Neural progenitor cell (in vitro differentiated cells): ENCODE data around the gene MSL1. TPM values are rescaled to one million over a fixed set of nuclear protein-coding genes. Genes with fewer than 3 reads are reported as not detected.
A peak's percentile ranks its signal among the peaks of the same experiment; 100 is the strongest.

Source experiments
- DNase-seq: peaks from one replicate; pipeline ENCODE4 v3.0.0-alpha.2; 2016; ENCODE audit warnings: low spot score
- H2AFZ ChIP-seq: fragments of 200-600 bp; sonication (generic); replicated peaks from 2 replicates; pipeline ENCODE4 v1.6.1; 2016; ENCODE audit warnings: antibody characterized with exemption
- H3F3A ChIP-seq: fragments of 200-600 bp; sonication (generic); 2 replicates; pipeline ENCODE4 v1.6.1; 2016; ENCODE audit warnings: antibody characterized with exemption, low read depth
- H3K27ac ChIP-seq: fragments of 200-600 bp; sonication (generic); 2 replicates; pipeline ENCODE4 v1.5.1; 2016; ENCODE audit warnings: mild to moderate bottlenecking
- H3K27me3 ChIP-seq: fragments of 200-600 bp; sonication (generic); 2 replicates; pipeline ENCODE4 v1.6.1; 2016; ENCODE audit warnings: mild to moderate bottlenecking, moderate library complexity
- H3K36me3 ChIP-seq: fragments of 200-600 bp; sonication (generic); 2 replicates; pipeline ENCODE4 v1.5.1; 2016
- H3K4me1 ChIP-seq: fragments of 200-600 bp; sonication (generic); 2 replicates; pipeline ENCODE4 v1.6.1; 2016; ENCODE audit warnings: mixed run types
- H3K4me2 ChIP-seq: fragments of 200-600 bp; sonication (generic); 2 replicates; pipeline ENCODE4 v1.6.1; 2016
- H3K4me3 ChIP-seq: fragments of 200-600 bp; sonication (generic); 2 replicates; pipeline ENCODE4 v1.5.1; 2016
- H3K79me2 ChIP-seq: fragments of 200-600 bp; sonication (generic); 2 replicates; pipeline ENCODE4 v1.6.1; 2016; ENCODE audit warnings: low read depth
- H3K9ac ChIP-seq: fragments of 200-600 bp; sonication (generic); 2 replicates; pipeline ENCODE4 v1.6.1; 2016
- H3K9me3 ChIP-seq: fragments of 200-600 bp; sonication (generic); 2 replicates; pipeline ENCODE4 v1.5.1; 2016; ENCODE audit warnings: low read depth
- H4K20me1 ChIP-seq: fragments of 200-600 bp; sonication (generic); 2 replicates; pipeline ENCODE4 v1.6.1; 2016; ENCODE audit warnings: low read depth
- H3K27ac Mint-ChIP-seq: 3 replicates; pipeline ENCODE4 v1.8.0; 2021; ENCODE audit warnings: mixed read lengths
- H3K27me3 Mint-ChIP-seq: 2 replicates; pipeline ENCODE4 v1.8.0; 2022; ENCODE audit warnings: low read depth, mild to moderate bottlenecking, inconsistent platforms, moderate library complexity, mixed read lengths; ENCODE audit not compliant: insufficient read depth
- H3K36me3 Mint-ChIP-seq: 3 replicates; pipeline ENCODE4 v1.8.0; 2021; ENCODE audit warnings: mixed read lengths
- H3K4me1 Mint-ChIP-seq: 3 replicates; pipeline ENCODE4 v1.8.0; 2021; ENCODE audit warnings: mixed read lengths
- H3K4me3 Mint-ChIP-seq: 3 replicates; pipeline ENCODE4 v1.8.0; 2021; ENCODE audit warnings: mild to moderate bottlenecking, moderate library complexity, mixed read lengths
- H3K9me3 Mint-ChIP-seq: 3 replicates; pipeline ENCODE4 v1.8.0; 2020; ENCODE audit warnings: mixed read lengths
- CTCF ChIP-seq: fragments of 200-600 bp; sonication (generic); IDR thresholded peaks from 2 replicates; pipeline ENCODE4 v1.5.1; 2017; ENCODE audit warnings: antibody characterized with exemption, mild to moderate bottlenecking
- EZH2 ChIP-seq: fragments of 200-600 bp; sonication (generic); IDR thresholded peaks from 2 replicates; pipeline ENCODE4 v1.6.1; 2017; ENCODE audit warnings: antibody characterized with exemption, mild to moderate bottlenecking, moderate library complexity
- EZH2phosphoT487 ChIP-seq: fragments of 200-600 bp; sonication (generic); IDR thresholded peaks from 2 replicates; pipeline ENCODE4 v1.6.1; 2017; ENCODE audit warnings: antibody characterized with exemption
- total RNA-seq: library from RNA; depleted of rRNA; stranded (reverse); fragments of >200 nt; gene quantifications from 2 replicates; pipeline ENCODE4 v1.2.3, GENCODE V29; 2015; ENCODE audit warnings: low replicate concordance

The MSL1 gene
- total RNA-seq, 1 donor from 2014 or later = 190 TPM

DNA sequence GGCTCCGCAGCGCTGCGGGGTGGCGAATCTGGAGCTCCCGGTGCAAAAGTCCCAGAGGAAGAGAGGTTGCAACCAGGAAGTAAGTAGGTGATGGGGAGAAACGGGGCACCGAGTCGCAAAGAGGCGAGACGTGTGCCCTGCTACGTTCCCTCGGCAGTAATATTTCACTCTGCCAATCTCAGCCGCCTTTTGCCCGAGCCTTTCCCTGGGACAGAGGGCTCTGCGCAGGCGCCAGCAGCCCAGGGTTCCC is 21.4 kb upstream of the MSL1 start, which contains the start of gene NR1D1:
NR1D1 (minus strand) TSS at position 171 of the 250 bp plus-strand sequence. CDS start 495 bp downstream, outside the sequence.
- Mint-ChIP-seq H3K4me1 (peaks cover 52% of the 10 kb centered on the region), H3K4me3 (peak within 1 kb of the TSS; percentile 90), H3K36me3 (peaks cover 4% of the 10 kb centered on the region), H3K27ac (peak within 1 kb of the TSS; percentile 91), H3K9me3 (no peaks in the 10 kb centered on the region), H3K27me3 (peaks cover 8% of the 10 kb centered on the region)
- Histone ChIP-seq H2AFZ (peak within 1 kb of the TSS; percentile 30), H3K36me3 (no peaks in the 10 kb centered on the region), H3K4me3 (peak within 1 kb of the TSS; percentile 41), H3K27me3 (peaks cover 16% of the 10 kb centered on the region), H3K27ac (no peak within 1 kb of the TSS), H3K4me2 (peak within 1 kb of the TSS; percentile 67), H3K9ac (no peak within 1 kb of the TSS), H3K79me2 (no peaks in the 10 kb centered on the region), H4K20me1 (no peaks in the 10 kb centered on the region), H3K4me1 (peaks cover 17% of the 10 kb centered on the region), H3F3A (peaks cover 21% of the 10 kb centered on the region), H3K9me3 (no peaks in the 10 kb centered on the region)
- TF ChIP-seq EZH2phosphoT487 (no peak), EZH2 (no peak), CTCF (no peak)
- DNase-seq = no peak

GRCh38 chr17:40100669-40101366 is 21.0 kb upstream of the MSL1 start:
- H3K9me3 Mint-ChIP-seq = no peaks in the 10 kb centered on the region
- H4K20me1 ChIP-seq = no peaks in the 10 kb centered on the region
- no peaks in the 10 kb centered on the region for H3K36me3 ChIP-seq
- H3K27me3 ChIP-seq = peaks cover 16% of the 10 kb centered on the region
- H3K4me1 Mint-ChIP-seq = peaks cover 57% of the 10 kb centered on the region
- H3K9ac ChIP-seq = no peak overlapping the region
- peaks cover 4% of the 10 kb centered on the region for H3K36me3 Mint-ChIP-seq
- H3K4me3 ChIP-seq = peak overlapping the region; percentile 41
- H3K4me3 Mint-ChIP-seq = peak overlapping the region; percentile 90
- peak; percentile 99 for DNase-seq
- H3K79me2 ChIP-seq = no peaks in the 10 kb centered on the region
- H3K4me2 ChIP-seq = peak overlapping the region; percentile 67
- peaks cover 21% of the 10 kb centered on the region for H3F3A ChIP-seq
- H2AFZ ChIP-seq = no peak overlapping the region
- TF ChIP-seq EZH2 (no peak), CTCF (no peak), EZH2phosphoT487 (no peak)
- H3K9me3 ChIP-seq = no peaks in the 10 kb centered on the region
- peak overlapping the region; percentile 91 for H3K27ac Mint-ChIP-seq
- peaks cover 12% of the 10 kb centered on the region for H3K27me3 Mint-ChIP-seq
- peaks cover 17% of the 10 kb centered on the region for H3K4me1 ChIP-seq
- H3K27ac ChIP-seq = no peak overlapping the region

- peaks cover 16% of the 10 kb centered on the region for H3K27me3 Mint-ChIP-seq
- Histone ChIP-seq H4K20me1 (no peaks in the 10 kb centered on the region), H3K79me2 (no peaks in the 10 kb centered on the region), H2AFZ (no peak overlapping the region), H3K9me3 (no peaks in the 10 kb centered on the region), H3K27ac (no peak overlapping the region), H3K4me1 (peaks cover 21% of the 10 kb centered on the region), H3K36me3 (no peaks in the 10 kb centered on the region), H3K27me3 (peaks cover 16% of the 10 kb centered on the region), H3F3A (peaks cover 21% of the 10 kb centered on the region), H3K4me2 (peak overlapping the region; percentile 67), H3K4me3 (no peak overlapping the region), H3K9ac (no peak overlapping the region)
- no peak for DNase-seq
- peak overlapping the region; percentile 91 for H3K27ac Mint-ChIP-seq
- peaks cover 64% of the 10 kb centered on the region for H3K4me1 Mint-ChIP-seq
- H3K4me3 Mint-ChIP-seq = peak overlapping the region; percentile 90
- no peaks in the 10 kb centered on the region for H3K36me3 Mint-ChIP-seq
- H3K9me3 Mint-ChIP-seq = no peaks in the 10 kb centered on the region
- TF ChIP-seq EZH2phosphoT487 = no peak
- no peak for TF ChIP-seq EZH2
- TF ChIP-seq CTCF = no peak
Observed at GRCh38 chr17:40101367-40102210, 20.2 kb upstream of the MSL1 start.
